Measurements from ENCODE around the gene GLUD1. TPM values are rescaled to one million over a fixed set of nuclear protein-coding genes. Genes with fewer than 3 reads are reported as not detected.

GLUD1 gene
- polyA plus RNA-seq, 1 donor: 192 TPM

DNA sequence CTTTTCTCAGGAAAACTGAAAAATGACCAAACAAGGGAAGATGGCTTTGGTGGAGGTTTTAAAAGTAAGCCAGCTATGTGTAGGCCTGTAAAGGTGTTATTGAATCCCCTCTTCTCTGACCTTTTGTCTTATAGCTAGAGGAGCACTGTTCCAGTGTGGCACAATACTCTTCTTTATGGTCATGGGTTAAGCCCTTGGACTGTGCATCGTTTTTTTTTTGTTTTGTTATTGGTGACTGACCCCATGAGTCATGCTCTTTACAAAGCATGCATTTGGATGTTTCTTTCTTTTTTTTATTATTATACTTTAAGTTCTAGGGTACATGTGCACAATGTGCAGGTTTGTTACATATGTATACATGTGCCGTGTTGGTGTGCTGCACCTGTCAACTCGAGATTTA lies 94.2 kb downstream of the GLUD1 start:
- DNase-seq: no peak

Other genes starting within 250 kb of the GLUD1 start
- gene MMRN2, start 137.2 kb downstream of the GLUD1 start, polyA plus RNA-seq (ENCODE audit: insufficient read length): 23.7 TPM
- gene SNCG, start 136.2 kb downstream of the GLUD1 start, polyA plus RNA-seq (ENCODE audit: insufficient read length): 12.4 TPM
- gene ADIRF, start 126.4 kb downstream of the GLUD1 start, polyA plus RNA-seq (ENCODE audit: insufficient read length): 8.9 TPM
- not detected for gene FAM25A, start 74.5 kb downstream of the GLUD1 start, polyA plus RNA-seq (ENCODE audit: insufficient read length)
- gene SHLD2, start 363 bp upstream of the GLUD1 start, polyA plus RNA-seq (ENCODE audit: insufficient read length): 52.6 TPM
- gene NUTM2A, start 130.6 kb upstream of the GLUD1 start, polyA plus RNA-seq (ENCODE audit: insufficient read length): 3.6 TPM